GM12875 (cell line): ENCODE data around the gene ZBTB7C.

ENCODE experiments used
- H3K4me3 ChIP-seq: one replicate; pipeline ENCODE4 v1.5.1; 2011; ENCODE audit warnings: low read depth, low read length, control low read depth
- TF ChIP-seq, protein P1 (sequence below): IDR thresholded peaks from 2 replicates; pipeline ENCODE4 v1.5.1; 2011; ENCODE audit warnings: low read depth, mild to moderate bottlenecking, control low read depth, inconsistent platforms, low read length, moderate library complexity, borderline replicate concordance; ENCODE audit not compliant: insufficient read depth

Gene ZBTB7C

DNA sequence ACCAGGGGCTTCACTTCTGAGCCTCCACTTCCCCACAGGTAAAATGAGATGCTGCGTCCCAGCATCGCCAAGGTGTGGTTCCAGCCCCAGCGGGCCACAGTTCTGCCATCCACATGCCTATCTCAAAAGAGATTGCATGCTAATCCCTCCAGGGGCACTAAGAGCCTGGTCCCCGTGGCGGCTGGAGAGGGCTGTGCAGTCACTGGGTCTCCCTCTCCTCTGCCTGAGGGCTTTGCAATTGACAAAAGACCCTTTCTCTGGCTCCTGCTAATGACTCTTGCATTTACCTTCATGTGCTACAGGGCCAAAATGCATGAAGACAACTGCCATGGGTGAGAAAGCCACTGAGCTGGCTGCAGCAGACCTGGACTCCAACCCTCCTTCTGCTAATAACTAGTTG is 18.5 kb downstream of the ZBTB7C start:
- no peak overlapping the region for H3K4me3 ChIP-seq

DNA sequence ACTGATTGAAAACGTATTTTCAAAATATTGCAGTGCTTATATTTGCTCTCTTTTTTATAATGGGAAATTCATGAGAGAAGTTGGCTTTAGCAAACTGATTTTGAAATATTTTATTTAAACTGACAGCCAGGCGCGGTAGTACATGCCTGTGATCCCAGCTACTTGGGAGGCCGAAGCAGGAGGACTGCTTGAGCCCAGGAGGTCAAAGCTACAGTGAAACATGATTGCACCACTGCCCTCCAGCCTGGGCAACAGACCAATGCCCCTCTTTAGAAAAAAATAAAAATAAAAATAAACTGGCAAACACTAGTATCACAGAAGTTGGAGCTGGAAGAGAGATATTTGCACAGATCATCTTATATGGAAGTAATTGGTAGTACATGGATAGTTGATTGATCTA is 20.7 kb downstream of the ZBTB7C start:
- TF ChIP-seq, protein P1, sequence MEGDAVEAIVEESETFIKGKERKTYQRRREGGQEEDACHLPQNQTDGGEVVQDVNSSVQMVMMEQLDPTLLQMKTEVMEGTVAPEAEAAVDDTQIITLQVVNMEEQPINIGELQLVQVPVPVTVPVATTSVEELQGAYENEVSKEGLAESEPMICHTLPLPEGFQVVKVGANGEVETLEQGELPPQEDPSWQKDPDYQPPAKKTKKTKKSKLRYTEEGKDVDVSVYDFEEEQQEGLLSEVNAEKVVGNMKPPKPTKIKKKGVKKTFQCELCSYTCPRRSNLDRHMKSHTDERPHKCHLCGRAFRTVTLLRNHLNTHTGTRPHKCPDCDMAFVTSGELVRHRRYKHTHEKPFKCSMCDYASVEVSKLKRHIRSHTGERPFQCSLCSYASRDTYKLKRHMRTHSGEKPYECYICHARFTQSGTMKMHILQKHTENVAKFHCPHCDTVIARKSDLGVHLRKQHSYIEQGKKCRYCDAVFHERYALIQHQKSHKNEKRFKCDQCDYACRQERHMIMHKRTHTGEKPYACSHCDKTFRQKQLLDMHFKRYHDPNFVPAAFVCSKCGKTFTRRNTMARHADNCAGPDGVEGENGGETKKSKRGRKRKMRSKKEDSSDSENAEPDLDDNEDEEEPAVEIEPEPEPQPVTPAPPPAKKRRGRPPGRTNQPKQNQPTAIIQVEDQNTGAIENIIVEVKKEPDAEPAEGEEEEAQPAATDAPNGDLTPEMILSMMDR, result no peak
- no peak overlapping the region for H3K4me3 ChIP-seq

More for the DNA sequence above, 18.5 kb downstream of the ZBTB7C start:
- TF ChIP-seq, protein P1, result no peak

DNA sequence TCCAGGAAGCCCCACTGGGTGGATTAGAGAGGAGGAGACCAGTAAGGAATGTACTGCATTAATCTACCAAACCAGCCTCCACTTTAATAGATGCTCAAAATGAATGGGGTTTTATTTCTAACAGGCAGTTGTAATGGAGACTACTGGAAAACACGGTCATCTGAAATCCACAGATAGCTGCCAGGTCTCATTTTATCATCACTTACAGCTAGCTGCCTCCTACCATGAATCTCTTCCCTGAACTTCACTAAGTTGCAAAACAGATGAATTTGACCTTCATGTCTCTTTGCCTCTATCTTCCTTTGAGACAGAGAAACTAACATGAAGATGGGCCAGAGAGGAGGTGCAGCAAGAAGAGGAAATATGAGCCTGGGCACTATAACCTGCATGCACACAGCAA is 21.9 kb downstream of the ZBTB7C start:
- H3K4me3 ChIP-seq, result no peak overlapping the region
- TF ChIP-seq, protein P1, result no peak

DNA sequence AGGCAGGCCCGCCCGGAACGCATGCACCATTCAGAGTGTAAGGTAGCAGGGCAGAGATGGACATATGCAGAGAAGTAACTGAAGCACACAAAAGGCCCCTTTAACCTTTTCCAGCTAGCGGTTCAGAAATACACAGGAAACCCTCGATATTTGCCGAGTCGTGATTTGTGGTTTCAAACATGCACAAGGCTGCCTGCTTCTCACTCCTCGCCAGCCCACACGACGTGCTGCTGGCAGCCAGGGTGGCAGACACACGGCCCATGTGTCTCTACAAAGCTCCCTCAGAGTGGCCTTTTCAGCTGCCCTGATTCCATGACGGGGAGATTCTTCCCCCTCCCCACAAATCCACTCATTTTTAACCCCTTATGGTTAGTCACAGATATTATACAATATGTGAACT is 23.6 kb downstream of the ZBTB7C start:
- no peak overlapping the region for H3K4me3 ChIP-seq
- TF ChIP-seq, protein P1, result no peak

DNA sequence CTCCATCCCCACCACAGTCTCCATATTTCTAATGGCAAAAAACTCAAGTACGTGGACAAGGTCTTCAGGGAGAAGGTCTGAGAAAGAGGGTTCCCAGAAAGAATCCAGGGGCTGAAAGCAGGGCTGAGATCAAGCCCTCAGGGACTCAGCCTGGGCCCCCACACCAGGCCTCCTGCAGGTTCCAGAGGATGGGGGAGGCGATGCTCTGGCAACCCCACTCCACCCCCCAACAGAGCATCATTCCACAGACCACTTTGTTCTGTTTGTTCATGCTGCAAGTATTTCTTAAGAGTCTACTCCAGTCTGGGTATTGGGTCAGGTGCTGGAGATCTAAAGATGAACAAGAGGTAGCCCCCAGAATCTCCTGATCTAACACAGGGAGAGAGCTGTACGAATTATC is 32.2 kb downstream of the ZBTB7C start:
- H3K4me3 ChIP-seq, result no peak overlapping the region
- TF ChIP-seq, protein P1, result no peak

DNA sequence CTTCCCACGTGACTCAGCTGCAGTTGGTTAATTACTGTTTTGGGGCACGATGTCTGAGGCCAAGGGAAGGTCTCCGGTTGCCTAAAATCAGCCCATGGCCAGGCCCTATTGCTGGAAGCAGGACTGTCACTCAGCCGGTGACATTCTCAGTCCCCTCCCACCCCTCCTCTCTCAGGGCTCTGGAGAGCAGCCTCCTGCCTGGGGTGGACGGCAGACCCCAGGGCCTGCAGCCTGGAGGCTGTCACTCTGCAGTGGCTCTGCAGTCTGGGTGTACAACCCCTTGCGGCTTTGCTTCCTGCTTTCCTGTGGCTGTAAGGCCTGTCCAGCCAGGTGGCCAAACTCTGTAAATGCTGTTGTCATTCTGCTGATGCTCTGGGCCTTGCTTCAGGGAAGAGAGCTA is 32.8 kb downstream of the ZBTB7C start:
- no peak overlapping the region for H3K4me3 ChIP-seq
- TF ChIP-seq, protein P1, result no peak

DNA sequence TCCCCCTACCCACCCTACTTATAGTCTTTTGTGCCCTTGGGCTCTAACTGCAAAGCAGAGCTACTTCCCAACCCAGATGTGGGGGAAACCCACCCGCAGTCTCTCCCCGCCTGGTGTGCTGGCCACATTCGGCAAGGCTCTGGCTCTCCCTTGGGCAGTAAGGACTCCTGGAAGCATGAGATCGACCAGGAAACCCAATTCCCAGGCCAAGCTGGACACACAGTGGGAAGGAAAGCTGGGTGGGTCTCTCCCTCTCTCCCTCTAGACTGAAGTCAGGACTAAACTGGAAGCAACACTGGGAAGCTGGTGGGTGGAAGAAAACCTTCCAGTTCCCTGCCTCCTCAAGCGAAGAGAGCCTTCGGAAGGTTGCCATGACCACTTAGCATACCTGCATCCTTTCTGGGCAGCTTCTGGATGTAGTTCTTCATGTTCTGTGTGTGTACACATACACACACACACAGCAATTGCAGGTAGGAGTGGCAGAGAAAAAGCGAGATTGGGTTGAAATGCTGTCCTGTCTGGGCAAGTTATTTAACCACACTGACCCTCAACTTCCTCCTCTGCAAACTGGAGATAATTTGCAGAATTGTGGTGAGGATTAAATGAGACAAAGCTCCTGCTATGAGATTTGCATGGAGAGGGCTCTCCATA is 33.9 kb downstream of the ZBTB7C start:
- TF ChIP-seq, protein P1, result no peak
- no peak overlapping the region for H3K4me3 ChIP-seq
